Measurements from ENCODE around the gene ZC3H8. TPM values are rescaled to one million over a fixed set of nuclear protein-coding genes. Genes with fewer than 3 reads are reported as not detected.

The ZC3H8 gene
- total and polyA plus RNA-seq, 2 donors (not counting 3 experiments of a cell fraction or from before 2014, with no cell fraction given): 0.95 to 7.1 TPM

GRCh38 chr2:112198780-112199179 lies 56.1 kb downstream of the ZC3H8 start:
- no TSS peak for BruUV-seq (replicated peaks)
- TF ChIP-seq GATA2 (IDR thresholded peaks at IDR 0.05; ENCODE audit: insufficient read depth, insufficient read length, low read depth, low read length): peak; percentile 74
- peak; percentile 39 for TF ChIP-seq POLR2A (IDR thresholded peaks at IDR 0.05; ENCODE audit: low read depth, low read length)
- no peak for TF ChIP-seq MAX (IDR thresholded peaks at IDR 0.05; ENCODE audit: insufficient read depth, insufficient read length)
- TF ChIP-seq POLR2AphosphoS5 (IDR thresholded peaks at IDR 0.05; ENCODE audit: insufficient read depth, low read depth, low read length): peak; percentile 60
- TF ChIP-seq JUN (IDR thresholded peaks at IDR 0.05; ENCODE audit: borderline replicate concordance, insufficient read depth, insufficient read length, low read depth): no peak
- TF ChIP-seq MYC (IDR thresholded peaks at IDR 0.05; ENCODE audit: low read depth, low read length): no peak
- TF ChIP-seq FOS (IDR thresholded peaks at IDR 0.05; ENCODE audit: borderline replicate concordance, insufficient read depth, low read length): peak; percentile 55
- TF ChIP-seq CTCF (IDR thresholded peaks at IDR 0.05; ENCODE audit: extremely low read depth in 1 of 2, insufficient read depth in 1 of 2, low read depth in 1 of 2, low read length in 2 of 2): no peak
- TF ChIP-seq EZH2 (IDR thresholded peaks at IDR 0.05; ENCODE audit: borderline replicate concordance, low read depth, low read length, severe bottlenecking): no peak
- no peaks in the 10 kb centered on the region for H3K79me2 ChIP-seq (ENCODE audit: control insufficient read depth, insufficient read depth, low read length)
- H4K20me1 ChIP-seq (replicated peaks; ENCODE audit: control insufficient read depth, extremely low read depth, insufficient read depth, low read length): no peaks in the 10 kb centered on the region
- H3K4me1 ChIP-seq (ENCODE audit: control insufficient read depth, extremely low read depth, insufficient read depth, low read length): peaks cover 30% of the 10 kb centered on the region
- dilution Hi-C loops (cut with MboI; ENCODE audit: extremely low pct_ligation_motif_present, low sequenced_read_pairs) (no loop called here), intact Hi-C loops (cut with micrococcal nuclease) (no loop called here)
- H3K36me3 ChIP-seq (ENCODE audit: control insufficient read depth in 2 of 2, extremely low read depth in 1 of 2, insufficient read depth in 2 of 2, low read length in 2 of 2): no peaks in the 10 kb centered on the region
- no peaks in the 10 kb centered on the region for H3K27me3 ChIP-seq (ENCODE audit: control insufficient read depth in 2 of 2, insufficient read depth in 2 of 2, low read length in 2 of 2)
- H2AFZ ChIP-seq (ENCODE audit: low read depth, low read length): no peak overlapping the region
- POLR2A ChIA-PET: no interaction called here
- no peak overlapping the region for H3K27ac ChIP-seq (ENCODE audit: insufficient read depth, low read depth, low read length)
- H3K9me3 ChIP-seq (replicated peaks; ENCODE audit: control insufficient read depth, insufficient read depth, low read length): no peaks in the 10 kb centered on the region
- H3K9ac ChIP-seq (replicated peaks; ENCODE audit: extremely low read depth, insufficient read depth, low read length): no peak overlapping the region
- FAIRE-seq (peak; percentile 95), DNase-seq (ENCODE audit: low read depth, low spot score) (peak; percentile 77)
- no peak overlapping the region for H3K4me3 ChIP-seq (replicated peaks in 1 of 3; ENCODE audit: insufficient read depth in 1 of 3, low read depth in 1 of 3, low read length in 3 of 3)
- peak overlapping the region; percentile 46 for H3K4me2 ChIP-seq (ENCODE audit: insufficient read depth, low read length)
- H3K9me1 ChIP-seq (replicated peaks; ENCODE audit: control insufficient read depth, extremely low read depth, insufficient read depth, low read length): no peaks in the 10 kb centered on the region
- CTCF ChIA-PET: no interaction called here
